Testis (tissue), 3 donors: Measurements from ENCODE around the gene SSC4D. TPM values are rescaled to one million over a fixed set of nuclear protein-coding genes. Genes with fewer than 3 reads are reported as not detected.

Experiments
- DNase-seq: peaks from one replicate; pipeline ENCODE4 v3.0.0-alpha.2; 2019
- H3K27ac ChIP-seq, 2 donors: fragments of 200-600 bp; sonication (generic); one replicate each; pipeline ENCODE4 v1.5.1; 2019
- H3K27me3 ChIP-seq: fragments of 200-600 bp; sonication (generic); one replicate; pipeline ENCODE4 v1.5.1; 2019
- H3K36me3 ChIP-seq: fragments of 200-600 bp; sonication (generic); one replicate; pipeline ENCODE4 v1.5.1; 2017; ENCODE audit warnings: low read depth; ENCODE audit errors: missing control alignments
- H3K4me1 ChIP-seq: fragments of 200-600 bp; sonication (generic); one replicate; pipeline ENCODE4 v1.5.1; 2019
- H3K4me3 ChIP-seq, 2 donors: fragments of 200-600 bp; sonication (generic); one replicate each; pipeline ENCODE4 v1.5.1; 2017 to 2019
- H3K9me3 ChIP-seq: fragments of 200-600 bp; sonication (generic); one replicate; pipeline ENCODE4 v1.5.1; 2017
- POLR2A ChIP-seq: fragments of 450-650 bp; IDR thresholded peaks from one replicate; pipeline ENCODE4 v1.6.1; 2017; ENCODE audit warnings: antibody characterized with exemption, mild to moderate bottlenecking, moderate library complexity
- WGBS, 2 donors: methylation state at CpG; one replicate each; pipeline ENCODE4 v1.1.5; 2018; 5-methylcytosine and 5-hydroxymethylcytosine counted together
- intact Hi-C: fragments of 100-400 bp; cut with DNase I; formaldehyde crosslinking; loops from one replicate; pipeline ENCODE4 v1.15.1; 2023; ENCODE audit warnings: low total_unique reads
- polyA plus RNA-seq: library from polyadenylated mRNA; stranded (reverse); fragments of 350-450 nt; fragmentation: Illumina TruSeq; extraction: RNeasy Lipid Tissue Mini Kit (QIAGEN cat#74804); gene quantifications from one replicate; pipeline ENCODE4 v1.2.3, GENCODE V29; 2014; ENCODE audit warnings: low read depth, low replicate concordance; ENCODE audit not compliant: insufficient read depth
- total RNA-seq, 2 donors: library from RNA; depleted of rRNA; stranded (reverse); fragments of >200 nt; gene quantifications; one replicate each; pipeline ENCODE4 v1.2.3, GENCODE V29; 2016
- TF ChIP-seq, protein P1 (sequence below), 3 experiments: fragments of 450-650 bp in 2 of 3; fragments of 200-600 bp in 1 of 3; sonication (generic) in 1 of 3; IDR thresholded peaks; one replicate each; pipeline ENCODE4 v1.5.1; 2016 to 2019; ENCODE audit warnings: antibody characterized with exemption in 3 of 3, mild to moderate bottlenecking in 2 of 3, moderate library complexity in 1 of 3

SSC4D gene
- total and polyA plus RNA-seq, 3 donors from 2014 or later = 1.8 to 2.8 (median 2.3) TPM

DNA sequence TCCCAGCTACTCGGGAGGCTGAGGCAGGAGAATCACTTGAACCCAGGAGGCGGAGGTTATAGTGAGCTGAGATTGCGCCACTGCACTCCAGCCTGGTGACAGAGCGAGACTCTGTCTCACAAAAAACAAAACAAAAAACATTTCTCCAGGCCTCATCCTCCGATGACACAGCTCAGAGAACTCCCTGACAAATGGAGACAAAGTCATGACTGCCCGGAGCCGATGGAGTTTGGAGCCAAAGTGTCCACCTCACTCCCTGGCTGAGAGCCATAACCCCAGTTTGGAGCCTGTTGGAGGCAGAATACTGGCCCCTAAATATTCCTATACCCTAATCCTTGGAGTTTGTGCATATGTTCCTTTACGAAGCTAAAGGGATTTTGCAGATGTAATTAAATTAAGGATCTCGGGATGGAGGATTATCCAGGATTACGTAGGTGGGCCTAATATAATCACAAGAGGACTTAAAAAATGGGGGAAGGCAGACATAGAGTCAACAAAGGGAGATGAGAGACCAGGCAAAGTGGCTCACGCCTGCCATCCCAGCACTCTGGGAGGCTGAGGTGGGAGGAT is 22.7 kb downstream of the SSC4D start:
- no peak overlapping the region for H3K4me3 ChIP-seq
- no peaks in the 10 kb centered on the region for H3K27me3 ChIP-seq
- no peaks in the 10 kb centered on the region for H3K9me3 ChIP-seq
- H3K4me1 ChIP-seq = no peaks in the 10 kb centered on the region
- no peak for DNase-seq
- H3K36me3 ChIP-seq = no peaks in the 10 kb centered on the region
- 89 to 93% methylated on average over 10 to 11 of the region's 11 CpGs for WGBS, 2 donors
- intact Hi-C loops = no loop called here
- TF ChIP-seq, protein P1, sequence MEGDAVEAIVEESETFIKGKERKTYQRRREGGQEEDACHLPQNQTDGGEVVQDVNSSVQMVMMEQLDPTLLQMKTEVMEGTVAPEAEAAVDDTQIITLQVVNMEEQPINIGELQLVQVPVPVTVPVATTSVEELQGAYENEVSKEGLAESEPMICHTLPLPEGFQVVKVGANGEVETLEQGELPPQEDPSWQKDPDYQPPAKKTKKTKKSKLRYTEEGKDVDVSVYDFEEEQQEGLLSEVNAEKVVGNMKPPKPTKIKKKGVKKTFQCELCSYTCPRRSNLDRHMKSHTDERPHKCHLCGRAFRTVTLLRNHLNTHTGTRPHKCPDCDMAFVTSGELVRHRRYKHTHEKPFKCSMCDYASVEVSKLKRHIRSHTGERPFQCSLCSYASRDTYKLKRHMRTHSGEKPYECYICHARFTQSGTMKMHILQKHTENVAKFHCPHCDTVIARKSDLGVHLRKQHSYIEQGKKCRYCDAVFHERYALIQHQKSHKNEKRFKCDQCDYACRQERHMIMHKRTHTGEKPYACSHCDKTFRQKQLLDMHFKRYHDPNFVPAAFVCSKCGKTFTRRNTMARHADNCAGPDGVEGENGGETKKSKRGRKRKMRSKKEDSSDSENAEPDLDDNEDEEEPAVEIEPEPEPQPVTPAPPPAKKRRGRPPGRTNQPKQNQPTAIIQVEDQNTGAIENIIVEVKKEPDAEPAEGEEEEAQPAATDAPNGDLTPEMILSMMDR (IDR thresholded peaks at IDR 0.05) = no peak
- TF ChIP-seq POLR2A = no peak
- H3K27ac ChIP-seq = no peak overlapping the region

DNA sequence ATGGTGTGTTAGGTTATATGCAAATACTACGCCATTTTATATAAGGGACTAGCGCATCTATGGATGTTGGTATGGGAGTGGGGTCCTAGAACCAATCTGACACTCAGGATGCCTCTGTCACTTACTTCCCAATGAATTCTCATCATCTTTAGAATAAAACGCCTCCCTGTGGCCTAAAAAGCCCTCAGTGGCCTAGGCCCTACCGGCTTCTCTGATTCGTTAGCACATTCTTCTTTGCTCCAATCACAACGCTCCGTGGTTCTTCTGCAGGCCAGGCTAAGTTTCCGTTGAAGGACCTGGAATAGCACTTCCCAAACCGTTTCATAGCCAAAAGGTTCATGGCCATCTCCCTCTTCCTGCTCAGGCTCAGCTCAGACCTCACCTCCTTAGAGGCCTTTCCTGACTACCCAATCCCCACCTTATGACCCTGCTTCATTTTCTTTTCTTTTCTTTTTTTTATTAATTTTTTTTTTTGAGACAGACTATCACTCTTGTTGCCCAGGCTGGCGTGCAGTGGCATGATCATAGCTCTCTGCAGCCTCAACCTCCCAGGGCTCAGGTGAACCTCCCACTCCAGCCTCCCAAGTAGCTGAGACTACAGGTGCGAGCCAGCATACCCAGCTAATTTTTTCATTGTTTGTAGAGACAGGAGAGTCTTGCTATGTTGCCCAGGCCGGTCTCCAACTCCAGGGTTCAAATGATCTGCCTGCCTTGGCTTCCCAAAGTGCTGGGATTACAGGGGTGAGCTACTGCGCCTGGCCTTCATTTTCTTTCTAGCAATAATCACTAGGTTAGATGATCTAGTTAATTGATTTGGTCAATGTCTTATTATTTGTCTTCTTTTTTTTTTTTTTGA is 26.2 kb downstream of the SSC4D start:
- no peaks in the 10 kb centered on the region for H3K27me3 ChIP-seq
- peak; percentile 39 for DNase-seq
- no peaks in the 10 kb centered on the region for H3K36me3 ChIP-seq
- no peak overlapping the region for H3K27ac ChIP-seq
- TF ChIP-seq, protein P1 (IDR thresholded peaks at IDR 0.05) = no peak
- no peak for TF ChIP-seq POLR2A
- H3K4me3 ChIP-seq = no peak overlapping the region
- intact Hi-C loops = no loop called here
- H3K9me3 ChIP-seq = no peaks in the 10 kb centered on the region
- peaks cover 13% of the 10 kb centered on the region for H3K4me1 ChIP-seq
- 68 to 76% methylated on average over 13 of the region's 13 CpGs for WGBS, 2 donors

DNA sequence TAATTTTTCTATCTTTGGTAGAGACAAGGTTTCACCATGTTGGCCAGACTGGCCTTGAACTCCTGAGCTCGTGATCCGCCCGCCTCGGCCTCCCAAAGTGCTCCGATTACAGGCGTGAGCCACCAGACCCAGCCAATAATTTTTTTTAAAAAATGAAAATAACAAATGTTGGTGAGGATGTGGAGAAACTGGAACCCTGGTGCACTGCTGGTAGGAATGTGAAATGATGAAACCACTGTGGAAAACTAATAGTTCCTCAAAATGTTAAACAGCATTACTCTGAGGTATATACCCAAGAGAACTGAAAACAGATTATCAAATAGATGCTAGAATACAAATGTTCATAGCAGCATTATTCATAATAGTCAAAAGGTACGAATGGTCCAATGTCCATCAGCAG is 27.7 kb downstream of the SSC4D start:
- Histone ChIP-seq H3K27ac (no peak overlapping the region), H3K4me3 (no peak overlapping the region), H3K4me1 (peaks cover 21% of the 10 kb centered on the region), H3K9me3 (no peaks in the 10 kb centered on the region), H3K36me3 (no peaks in the 10 kb centered on the region), H3K27me3 (no peaks in the 10 kb centered on the region)
- no peak for DNase-seq
- intact Hi-C loops = no loop called here
- TF ChIP-seq, protein P1 (IDR thresholded peaks at IDR 0.05) = no peak
- no peak for TF ChIP-seq POLR2A
- 87 to 94% methylated on average over 7 of the region's 7 CpGs for WGBS, 2 donors

DNA sequence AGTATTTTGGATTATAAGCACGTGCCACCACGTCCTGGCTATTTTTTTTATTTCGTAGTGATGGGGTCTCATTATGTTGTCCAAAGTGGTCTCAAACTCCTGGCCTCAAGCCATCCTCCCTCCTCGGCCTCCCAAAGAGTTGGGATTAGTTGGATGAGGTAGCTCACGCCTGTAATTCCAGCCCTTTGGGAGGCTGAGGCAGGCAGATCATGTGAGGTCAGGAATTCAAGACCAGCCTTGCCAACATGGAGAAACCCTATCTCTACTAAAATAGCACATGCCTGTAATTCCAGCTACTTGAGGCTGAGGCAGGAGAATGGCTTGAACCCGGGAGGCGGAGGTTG is 28.9 kb downstream of the SSC4D start:
- Histone ChIP-seq H3K27ac (peak overlapping the region; percentile 86 to 91), H3K36me3 (no peaks in the 10 kb centered on the region), H3K9me3 (no peaks in the 10 kb centered on the region), H3K27me3 (no peaks in the 10 kb centered on the region), H3K4me3 (peak overlapping the region in 1 of 2 donors; percentile 47), H3K4me1 (peaks cover 21% of the 10 kb centered on the region)
- 42 to 58% methylated on average over 7 of the region's 7 CpGs for WGBS, 2 donors
- intact Hi-C loops = no loop called here
- TF ChIP-seq, protein P1 (IDR thresholded peaks at IDR 0.05) = no peak
- no peak for TF ChIP-seq POLR2A
- no peak for DNase-seq
